ENCODE results near the gene OCSTAMP. TPM values are rescaled to one million over a fixed set of nuclear protein-coding genes. Genes with fewer than 3 reads are reported as not detected.

Gene OCSTAMP
- under 1 TPM in 3 of 8 experiments, not detected in 5; 0.15 to 0.29 (median 0.28) TPM for total RNA-seq

GRCh38 chr20:46550461-46550860 lies at the start of gene OCSTAMP:
TSS of gene OCSTAMP (minus strand) at chr20:46550654. CDS start at chr20:46550560, 94 bp downstream.
- WGBS, 10 experiments, result 0 to 97% (median 57%) methylated on average over 1 to 5 of the region's 9 CpGs; no CpG with 5 or more reads in 5 of the 10 experiments
- in situ Hi-C loops (cut with MboI; ENCODE audit: low pct_unique_long_range_greater_than_20kb in 2 of 9, low sequenced_read_pairs in 9 of 9, unreplicated experiment in 9 of 9), result loop anchor here in 1 of 9 experiments (25.0 kb wide), 1 partner anchor 137 kb away; the partner anchor contains the start of gene TP53RK
- ATAC-seq (replicated peaks in 6 of 8), result no peak
- Histone ChIP-seq H3K27ac (peak within 1 kb of the TSS; percentile 68 to 91), H3K4me3 (no peak within 1 kb of the TSS), H3K4me1 (replicated peaks in 1 of 2) (peaks cover 28 to 32% of the 10 kb centered on the region in 2 donors)

GRCh38 chr20:46599227-46599987 lies 49.0 kb upstream of the OCSTAMP start:
- WGBS, 10 experiments, result 57 to 100% (median 86%) methylated on average over 2 to 8 of the region's 8 CpGs; no CpG with 5 or more reads in 1 of the 10 experiments
- in situ Hi-C loops (cut with MboI; ENCODE audit: low pct_unique_long_range_greater_than_20kb in 2 of 9, low sequenced_read_pairs in 9 of 9, unreplicated experiment in 9 of 9), result no loop called here
- no peak for ATAC-seq (replicated peaks in 6 of 8)
- Histone ChIP-seq H3K4me1 (replicated peaks in 1 of 2) (no peaks in the 10 kb centered on the region), H3K4me3 (no peak overlapping the region), H3K27ac (no peak overlapping the region)

- WGBS, 10 experiments, result 83 to 100% (median 86%) methylated on average over 1 to 8 of the region's 8 CpGs; no CpG with 5 or more reads in 3 of the 10 experiments
- in situ Hi-C loops (cut with MboI; ENCODE audit: low pct_unique_long_range_greater_than_20kb in 2 of 9, low sequenced_read_pairs in 9 of 9, unreplicated experiment in 9 of 9), result no loop called here
- no peaks in the 10 kb centered on the region for H3K4me1 ChIP-seq (replicated peaks in 1 of 2)
- H3K4me3 ChIP-seq, result no peak overlapping the region
- ATAC-seq (replicated peaks in 6 of 8), result no peak
- H3K27ac ChIP-seq, result no peak overlapping the region
Measured at GRCh38 chr20:46595933-46596332, 45.5 kb upstream of the OCSTAMP start.

- Histone ChIP-seq H3K4me3 (no peak overlapping the region), H3K4me1 (replicated peaks in 1 of 2) (no peaks in the 10 kb centered on the region), H3K27ac (no peak overlapping the region)
- 0 to 54% (median 35%) methylated on average over 1 to 2 of the region's 2 CpGs; no CpG with 5 or more reads in 3 of the 10 experiments for WGBS, 10 experiments
- ATAC-seq (replicated peaks in 6 of 8), result no peak
- in situ Hi-C loops (cut with MboI; ENCODE audit: low pct_unique_long_range_greater_than_20kb in 2 of 9, low sequenced_read_pairs in 9 of 9, unreplicated experiment in 9 of 9), result no loop called here
Measured at GRCh38 chr20:46594725-46595124, 44.3 kb upstream of the OCSTAMP start.

- ATAC-seq (replicated peaks in 6 of 8), result no peak
- in situ Hi-C loops (cut with MboI; ENCODE audit: low pct_unique_long_range_greater_than_20kb in 2 of 9, low sequenced_read_pairs in 9 of 9, unreplicated experiment in 9 of 9), result no loop called here
Measured at GRCh38 chr20:46592580-46593362, 42.3 kb upstream of the OCSTAMP start.

GRCh38 chr20:46590443-46590842 lies 40.0 kb upstream of the OCSTAMP start:
- in situ Hi-C loops (cut with MboI; ENCODE audit: low pct_unique_long_range_greater_than_20kb in 2 of 9, low sequenced_read_pairs in 9 of 9, unreplicated experiment in 9 of 9), result no loop called here
- ATAC-seq (replicated peaks in 6 of 8), result no peak
- H3K27ac ChIP-seq, result no peak overlapping the region
- H3K4me1 ChIP-seq (replicated peaks in 1 of 2), result no peaks in the 10 kb centered on the region
- H3K4me3 ChIP-seq, result no peak overlapping the region
- WGBS, 10 experiments, result 0 to 100% (median 80%) methylated on average over 1 of the region's 1 CpG; no CpG with 5 or more reads in 1 of the 10 experiments

More at GRCh38 chr20:46592580-46593362, 42.3 kb upstream of the OCSTAMP start:
- WGBS, 10 experiments, result 44 to 96% (median 81%) methylated on average over 2 to 4 of the region's 4 CpGs; no CpG with 5 or more reads in 1 of the 10 experiments
- no peak overlapping the region for H3K27ac ChIP-seq
- H3K4me3 ChIP-seq, result no peak overlapping the region
- H3K4me1 ChIP-seq (replicated peaks in 1 of 2), result no peaks in the 10 kb centered on the region

- WGBS, 10 experiments, result 22 to 100% (median 89%) methylated on average over 2 to 10 of the region's 14 CpGs
- H3K27ac ChIP-seq, result no peak overlapping the region
- H3K4me1 ChIP-seq (replicated peaks in 1 of 2), result no peaks in the 10 kb centered on the region
- H3K4me3 ChIP-seq, result no peak overlapping the region
- ATAC-seq (replicated peaks in 6 of 8), result no peak
- in situ Hi-C loops (cut with MboI; ENCODE audit: low pct_unique_long_range_greater_than_20kb in 2 of 9, low sequenced_read_pairs in 9 of 9, unreplicated experiment in 9 of 9), result no loop called here
Measured at GRCh38 chr20:46588532-46589511, 38.4 kb upstream of the OCSTAMP start.

GRCh38 chr20:46587986-46588385 lies 37.5 kb upstream of the OCSTAMP start:
- no peak overlapping the region for H3K4me3 ChIP-seq
- in situ Hi-C loops (cut with MboI; ENCODE audit: low pct_unique_long_range_greater_than_20kb in 2 of 9, low sequenced_read_pairs in 9 of 9, unreplicated experiment in 9 of 9), result no loop called here
- WGBS, 10 experiments, result 20 to 89% (median 75%) methylated on average over 1 to 6 of the region's 7 CpGs; no CpG with 5 or more reads in 5 of the 10 experiments
- H3K4me1 ChIP-seq (replicated peaks in 1 of 2), result no peaks in the 10 kb centered on the region
- no peak for ATAC-seq (replicated peaks in 6 of 8)
- H3K27ac ChIP-seq, result no peak overlapping the region

GRCh38 chr20:46586724-46587123 lies 36.3 kb upstream of the OCSTAMP start:
- ATAC-seq (replicated peaks in 6 of 8), result no peak
- 59 to 100% (median 95%) methylated on average over 3 to 5 of the region's 5 CpGs; no CpG with 5 or more reads in 1 of the 10 experiments for WGBS, 10 experiments
- in situ Hi-C loops (cut with MboI; ENCODE audit: low pct_unique_long_range_greater_than_20kb in 2 of 9, low sequenced_read_pairs in 9 of 9, unreplicated experiment in 9 of 9), result no loop called here
- Histone ChIP-seq H3K4me1 (replicated peaks in 1 of 2) (no peaks in the 10 kb centered on the region), H3K4me3 (no peak overlapping the region), H3K27ac (no peak overlapping the region)

- H3K4me1 ChIP-seq (replicated peaks in 1 of 2), result no peaks in the 10 kb centered on the region
- H3K4me3 ChIP-seq, result no peak overlapping the region
- no peak overlapping the region for H3K27ac ChIP-seq
- 0 to 84% (median 65%) methylated on average over 1 to 2 of the region's 2 CpGs; no CpG with 5 or more reads in 3 of the 10 experiments for WGBS, 10 experiments
- in situ Hi-C loops (cut with MboI; ENCODE audit: low pct_unique_long_range_greater_than_20kb in 2 of 9, low sequenced_read_pairs in 9 of 9, unreplicated experiment in 9 of 9), result no loop called here
- ATAC-seq (replicated peaks in 6 of 8), result no peak
Measured at GRCh38 chr20:46584508-46584907, 34.1 kb upstream of the OCSTAMP start.

GRCh38 chr20:46583411-46584214 lies 33.2 kb upstream of the OCSTAMP start:
- 0 to 74% (median 47%) methylated on average over 1 to 14 of the region's 17 CpGs; no CpG with 5 or more reads in 1 of the 10 experiments for WGBS, 10 experiments
- no peaks in the 10 kb centered on the region for H3K4me1 ChIP-seq (replicated peaks in 1 of 2)
- H3K27ac ChIP-seq, result no peak overlapping the region
- in situ Hi-C loops (cut with MboI; ENCODE audit: low pct_unique_long_range_greater_than_20kb in 2 of 9, low sequenced_read_pairs in 9 of 9, unreplicated experiment in 9 of 9), result no loop called here
- no peak for ATAC-seq (replicated peaks in 6 of 8)
- no peak overlapping the region for H3K4me3 ChIP-seq

GRCh38 chr20:46582648-46583047 lies 32.2 kb upstream of the OCSTAMP start:
- 83 to 100% (median 93%) methylated on average over 1 to 5 of the region's 5 CpGs; no CpG with 5 or more reads in 1 of the 10 experiments for WGBS, 10 experiments
- H3K27ac ChIP-seq, result no peak overlapping the region

More at GRCh38 chr20:46582648-46583047, 32.2 kb upstream of the OCSTAMP start:
- in situ Hi-C loops (cut with MboI; ENCODE audit: low pct_unique_long_range_greater_than_20kb in 2 of 9, low sequenced_read_pairs in 9 of 9, unreplicated experiment in 9 of 9), result no loop called here
- Histone ChIP-seq H3K4me3 (no peak overlapping the region), H3K4me1 (replicated peaks in 1 of 2) (no peaks in the 10 kb centered on the region)
- no peak for ATAC-seq (replicated peaks in 6 of 8)

Measured in motor neuron (in vitro differentiated cells).